ENCODE measurements around the gene SYNE3. TPM values are rescaled to one million over a fixed set of nuclear protein-coding genes. Genes with fewer than 3 reads are reported as not detected.
"Not testable (repeated sequence)": the region's sequence is repeated elsewhere in the genome, so short reads cannot be mapped to it uniquely, and the experiment has no call there.

SYNE3 gene
- total and polyA plus RNA-seq, 10 donors = 1.4 to 34.5 (median 27.5) TPM

DNA sequence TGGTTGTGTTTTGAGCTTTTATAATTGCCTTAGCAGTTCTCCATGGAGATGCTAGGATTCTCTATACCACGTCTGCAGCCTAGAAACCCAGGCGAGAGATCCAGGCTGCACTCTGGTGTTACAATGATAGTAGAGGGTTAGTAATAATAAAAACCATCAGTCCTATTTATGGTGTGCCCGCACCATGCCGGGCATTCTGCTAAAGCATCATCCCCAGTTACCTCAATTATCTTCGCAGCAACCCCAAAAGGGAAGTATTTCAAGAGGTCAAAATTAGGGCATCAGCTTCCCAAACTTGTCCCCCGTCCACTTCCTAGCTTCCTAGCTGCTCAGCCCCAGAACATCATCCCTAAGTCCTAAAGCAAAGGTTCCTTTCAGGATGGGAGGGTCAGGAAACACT, 3.2 kb downstream of the SYNE3 start:
- intact Hi-C loops (cut with DNase I; ENCODE audit: low total_unique reads) = no loop called here
- H3K27me3 ChIP-seq (replicated peaks in 1 of 7) = no peaks in the 10 kb centered on the region
- no peaks in the 10 kb centered on the region for H3K9me3 ChIP-seq
- peaks cover 42 to 97% (median 76%) of the 10 kb centered on the region in 6 donors for H3K4me1 ChIP-seq
- H3K27ac ChIP-seq = peak overlapping the region in 1 of 8 donors; percentile 19
- 51 to 72% (median 58%) methylated on average over 6 of the region's 6 CpGs for WGBS, 5 donors
- no peak overlapping the region for H3K4me3 ChIP-seq
- TF ChIP-seq, protein P1, sequence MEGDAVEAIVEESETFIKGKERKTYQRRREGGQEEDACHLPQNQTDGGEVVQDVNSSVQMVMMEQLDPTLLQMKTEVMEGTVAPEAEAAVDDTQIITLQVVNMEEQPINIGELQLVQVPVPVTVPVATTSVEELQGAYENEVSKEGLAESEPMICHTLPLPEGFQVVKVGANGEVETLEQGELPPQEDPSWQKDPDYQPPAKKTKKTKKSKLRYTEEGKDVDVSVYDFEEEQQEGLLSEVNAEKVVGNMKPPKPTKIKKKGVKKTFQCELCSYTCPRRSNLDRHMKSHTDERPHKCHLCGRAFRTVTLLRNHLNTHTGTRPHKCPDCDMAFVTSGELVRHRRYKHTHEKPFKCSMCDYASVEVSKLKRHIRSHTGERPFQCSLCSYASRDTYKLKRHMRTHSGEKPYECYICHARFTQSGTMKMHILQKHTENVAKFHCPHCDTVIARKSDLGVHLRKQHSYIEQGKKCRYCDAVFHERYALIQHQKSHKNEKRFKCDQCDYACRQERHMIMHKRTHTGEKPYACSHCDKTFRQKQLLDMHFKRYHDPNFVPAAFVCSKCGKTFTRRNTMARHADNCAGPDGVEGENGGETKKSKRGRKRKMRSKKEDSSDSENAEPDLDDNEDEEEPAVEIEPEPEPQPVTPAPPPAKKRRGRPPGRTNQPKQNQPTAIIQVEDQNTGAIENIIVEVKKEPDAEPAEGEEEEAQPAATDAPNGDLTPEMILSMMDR (IDR thresholded peaks at IDR 0.05 in 8 of 11, conservative IDR thresholded peaks at IDR 0.05 in 3 of 11) = no peak
- TF ChIP-seq POLR2AphosphoS5 (IDR thresholded peaks at IDR 0.05) (no peak), POLR2A (IDR thresholded peaks at IDR 0.05) (no peak)
- H3K36me3 ChIP-seq = peaks cover 0 to 22% (median 0%) of the 10 kb centered on the region in 6 donors
- no peak for DNase-seq

DNA sequence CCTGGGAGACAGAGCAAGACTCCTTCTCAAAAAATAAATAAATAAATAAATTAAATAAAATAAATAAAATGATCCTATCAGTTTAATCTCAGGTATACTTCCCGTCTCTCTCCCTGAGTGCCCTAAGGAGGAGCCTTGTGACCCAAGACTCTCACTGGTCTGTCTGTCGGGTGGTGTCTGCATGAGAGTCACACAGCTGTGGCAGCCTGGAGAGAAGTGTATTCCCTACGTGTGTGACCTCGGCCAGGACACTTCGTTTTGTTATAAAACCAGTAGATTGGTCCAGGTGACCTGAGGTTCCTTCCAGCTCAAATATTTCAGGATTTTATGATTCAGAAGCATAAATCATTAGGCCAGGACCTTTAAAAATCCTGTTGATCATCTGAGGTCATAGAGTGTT, 4.8 kb downstream of the SYNE3 start:
- TF ChIP-seq POLR2A (IDR thresholded peaks at IDR 0.05) = no peak
- no peak for TF ChIP-seq POLR2AphosphoS5 (IDR thresholded peaks at IDR 0.05)
- TF ChIP-seq, protein P1 (IDR thresholded peaks at IDR 0.05 in 8 of 11, conservative IDR thresholded peaks at IDR 0.05 in 3 of 11) = no peak
- Histone ChIP-seq H3K9me3 (no peaks in the 10 kb centered on the region), H3K4me3 (no peak overlapping the region), H3K36me3 (peaks cover 0 to 28% (median 0%) of the 10 kb centered on the region in 6 donors), H3K27me3 (replicated peaks in 1 of 7) (no peaks in the 10 kb centered on the region), H3K27ac (no peak overlapping the region), H3K4me1 (peaks cover 40 to 97% (median 76%) of the 10 kb centered on the region in 6 donors)
- WGBS, 5 donors = 86 to 94% (median 90%) methylated on average over 5 of the region's 5 CpGs
- intact Hi-C loops (cut with DNase I; ENCODE audit: low total_unique reads) = no loop called here
- no peak for DNase-seq

DNA sequence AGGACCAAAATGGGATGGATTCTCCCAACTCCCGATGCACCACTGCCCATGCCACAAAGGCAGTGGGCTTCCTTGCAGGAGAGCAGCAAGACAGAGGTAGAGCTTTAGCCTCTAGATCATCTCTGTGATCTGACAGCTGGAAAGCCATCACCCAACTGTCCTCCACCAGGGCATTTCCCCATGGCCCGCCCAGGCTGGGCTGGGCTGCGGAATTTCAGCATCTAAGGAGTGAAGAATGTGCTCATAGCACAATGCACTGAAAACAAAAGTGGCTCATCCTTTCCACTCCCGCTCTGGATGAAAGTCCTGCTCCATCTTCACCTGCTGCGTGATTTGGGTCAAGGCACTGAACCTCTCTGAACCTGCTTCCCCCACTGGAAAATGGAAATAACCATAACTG, 5.6 kb downstream of the SYNE3 start:
- Histone ChIP-seq H3K4me1 (peaks cover 41 to 100% (median 78%) of the 10 kb centered on the region in 6 donors), H3K36me3 (peaks cover 0 to 37% (median 0%) of the 10 kb centered on the region in 6 donors), H3K4me3 (no peak overlapping the region), H3K27ac (no peak overlapping the region), H3K9me3 (no peaks in the 10 kb centered on the region), H3K27me3 (replicated peaks in 1 of 7) (no peaks in the 10 kb centered on the region)
- peak; percentile 33 for DNase-seq
- WGBS, 5 donors = 74 to 92% (median 81%) methylated on average over 5 of the region's 5 CpGs
- intact Hi-C loops (cut with DNase I; ENCODE audit: low total_unique reads) = no loop called here
- TF ChIP-seq, protein P1 (IDR thresholded peaks at IDR 0.05 in 8 of 11, conservative IDR thresholded peaks at IDR 0.05 in 3 of 11) = no peak
- TF ChIP-seq POLR2A (IDR thresholded peaks at IDR 0.05) (no peak), POLR2AphosphoS5 (IDR thresholded peaks at IDR 0.05) (no peak)

DNA sequence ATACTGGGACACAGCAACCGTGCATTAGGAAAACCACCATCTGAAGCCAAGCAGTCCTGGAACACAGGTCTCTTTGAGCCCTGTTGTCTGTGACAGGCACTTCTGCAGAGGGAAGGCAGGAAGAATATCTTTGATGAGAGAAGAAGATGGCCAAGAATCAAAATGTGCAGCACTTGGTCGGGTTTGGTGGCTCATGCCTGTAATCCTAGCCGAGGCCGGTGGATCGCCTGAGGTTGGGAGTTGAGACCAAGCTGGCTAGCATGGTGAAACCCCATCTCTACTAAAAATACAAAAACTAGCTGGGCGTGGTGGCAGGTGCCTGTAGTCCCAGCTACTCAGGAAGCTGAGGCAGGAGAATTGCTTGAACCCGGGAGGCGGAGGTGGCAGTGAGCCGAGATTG, 6.1 kb downstream of the SYNE3 start:
- H3K27me3 ChIP-seq (replicated peaks in 1 of 7); intact Hi-C loops (cut with DNase I; ENCODE audit: low total_unique reads); H3K9me3 ChIP-seq; H3K4me3 ChIP-seq; H3K27ac ChIP-seq: not testable (repeated sequence)
- 81 to 88% (median 83%) methylated on average over 9 of the region's 9 CpGs for WGBS, 5 donors
- peaks cover 37 to 100% (median 74%) of the 10 kb centered on the region in 6 donors for H3K4me1 ChIP-seq
- DNase-seq = peak; percentile 41
- peaks cover 0 to 38% (median 0%) of the 10 kb centered on the region in 6 donors for H3K36me3 ChIP-seq

DNA sequence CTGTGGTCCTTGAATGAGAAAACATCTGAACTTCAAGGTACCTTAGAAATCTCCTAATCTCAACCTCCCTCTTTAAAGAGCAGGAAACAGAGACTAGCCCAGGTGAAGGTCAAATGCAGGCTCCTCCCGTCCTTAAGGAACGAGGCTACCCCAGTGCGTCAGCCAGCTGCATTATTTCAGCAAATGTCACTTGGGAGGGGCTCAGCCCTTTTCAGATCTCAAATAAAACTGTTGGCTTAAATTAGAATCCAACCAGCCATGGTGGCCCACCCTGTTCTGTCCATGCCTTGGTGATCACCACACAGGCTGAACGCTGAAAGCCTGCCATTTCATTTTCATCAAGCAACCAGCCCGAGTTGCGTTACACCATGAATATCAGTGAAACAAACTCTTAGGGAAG, 7.0 kb downstream of the SYNE3 start:
- Histone ChIP-seq H3K4me1 (peaks cover 28 to 100% (median 70%) of the 10 kb centered on the region in 6 donors), H3K27ac (no peak overlapping the region), H3K4me3 (no peak overlapping the region), H3K9me3 (no peaks in the 10 kb centered on the region), H3K36me3 (peaks cover 0 to 43% (median 0%) of the 10 kb centered on the region in 6 donors), H3K27me3 (replicated peaks in 1 of 7) (no peaks in the 10 kb centered on the region)
- intact Hi-C loops (cut with DNase I; ENCODE audit: low total_unique reads) = no loop called here
- TF ChIP-seq POLR2A (IDR thresholded peaks at IDR 0.05) (no peak), POLR2AphosphoS5 (IDR thresholded peaks at IDR 0.05) (no peak)
- TF ChIP-seq, protein P1 (IDR thresholded peaks at IDR 0.05 in 8 of 11, conservative IDR thresholded peaks at IDR 0.05 in 3 of 11) = no peak
- 73 to 87% (median 76%) methylated on average over 6 of the region's 6 CpGs for WGBS, 5 donors
- DNase-seq = peak; percentile 19

All from spleen (tissue), 11 donors.